K562 (cell line): Measurements from ENCODE around the gene NACA. TPM values are rescaled to one million over a fixed set of nuclear protein-coding genes. Genes with fewer than 3 reads are reported as not detected.

Source experiments
- ATF1 ChIP-seq, 2 experiments: fragments of 450-650 bp in 1 of 2; IDR thresholded peaks; 2 replicates each; pipeline ENCODE4 v1.6.1; 2016; ENCODE audit warnings: missing compliant biosample characterization in 1 of 2, missing genetic modification characterization in 1 of 2
- ATF7 ChIP-seq: fragments of 450-650 bp; IDR thresholded peaks from 2 replicates; pipeline ENCODE4 v1.7.1; 2014; ENCODE audit warnings: mild to moderate bottlenecking, moderate library complexity
- CCAR2 ChIP-seq: fragments of 200-400 bp; formaldehyde crosslinking; IDR thresholded peaks from 2 replicates; pipeline ENCODE4 v1.6.1; 2017; ENCODE audit warnings: mild to moderate bottlenecking, low read depth, low read length
- CEBPG ChIP-seq, 3 experiments: fragments of 200-800 bp in 1 of 3; sonication (Bioruptor generic) in 1 of 3; sonication (generic) in 1 of 3; formaldehyde crosslinking in 1 of 3; IDR thresholded peaks in 2 of 3; conservative IDR thresholded peaks in 1 of 3; 2 replicates each; pipeline versions ENCODE4 v1.6.1 to v1.8.0; 2016 to 2022; ENCODE audit warnings: missing compliant biosample characterization in 2 of 3, missing genetic modification characterization in 2 of 3, mild to moderate bottlenecking in 1 of 3, missing genetic modification reagents in 1 of 3
- CSDE1 ChIP-seq, 2 experiments: fragments of 450-650 bp; IDR thresholded peaks; 2 replicates each; pipeline ENCODE4 v1.6.1; 2016; ENCODE audit warnings: mild to moderate bottlenecking in 1 of 2
- EP300 ChIP-seq: IDR thresholded peaks from 2 replicates; pipeline ENCODE4 v1.6.1; 2012; ENCODE audit warnings: low read length, improper control_type of control experiment
- NFYB ChIP-seq: IDR thresholded peaks from 2 replicates; pipeline ENCODE4 v1.6.1; 2011; ENCODE audit warnings: mild to moderate bottlenecking, moderate library complexity; ENCODE audit not compliant: insufficient read length; ENCODE audit errors: extremely low read depth
- RCOR1 ChIP-seq, 2 experiments: IDR thresholded peaks; 2 replicates each; pipeline ENCODE4 v1.6.1; 2012; ENCODE audit warnings: low read depth in 2 of 2, low read length in 2 of 2, borderline replicate concordance in 1 of 2, improper control_type of control experiment in 1 of 2
- TRIM24 ChIP-seq, 2 experiments: fragments of 450-650 bp; IDR thresholded peaks; 2 replicates each; pipeline ENCODE4 v1.6.1; 2016
- ZNF175 ChIP-seq: fragments of 200-800 bp; sonication (Bioruptor generic); IDR thresholded peaks from 2 replicates; pipeline ENCODE4 v1.6.1; 2016; ENCODE audit warnings: low read depth, mild to moderate bottlenecking, missing genetic modification characterization, missing compliant biosample characterization
- ZNF41 ChIP-seq: fragments of 250-450 bp; sonication (Bioruptor Pico); conservative IDR thresholded peaks from 2 replicates; pipeline ENCODE4 v1.4.0; 2020; ENCODE audit warnings: mild to moderate bottlenecking
- polyA plus RNA-seq, 8 experiments: library from polyadenylated mRNA; depleted of rRNA in 4 of 8; stranded (reverse) in 5 of 8; unstranded in 3 of 8; fragments of >200 nt; fragmentation: Nextera tagmentation in 2 of 8; fragmentation: Illumina TruSeq in 1 of 8; extraction: Ambion mirVana in 2 of 8; extraction: Trizol in 1 of 8; gene quantifications; 2 replicates each; pipeline versions ENCODE4 v1.2.1 to v1.2.3, GENCODE V29; 2011 to 2014; ENCODE audit warnings: inconsistent platforms in 1 of 8, missing spikeins in 1 of 8
- total RNA-seq, 7 experiments: library from RNA; depleted of rRNA in 6 of 7; stranded (reverse); fragments of >200 nt in 6 of 7; fragmentation: Illumina TruSeq in 2 of 7; extraction: Trizol in 2 of 7; gene quantifications; 2 replicates each; pipeline versions ENCODE4 v1.2.1 to v1.2.3, GENCODE V29; 2011 to 2021; ENCODE audit warnings: low replicate concordance in 1 of 7
- TF ChIP-seq, protein P1 (sequence below): fragments of 200-800 bp; sonication (Bioruptor generic); IDR thresholded peaks from 2 replicates; pipeline ENCODE4 v1.6.1; 2016; ENCODE audit warnings: missing genetic modification characterization, missing compliant biosample characterization
- TF ChIP-seq, protein P2 (sequence below): fragments of 450-650 bp; IDR thresholded peaks from 2 replicates; pipeline ENCODE4 v1.6.1; 2017; ENCODE audit warnings: antibody characterized with exemption, mild to moderate bottlenecking
- TF ChIP-seq, protein P3 (sequence below): sonication (generic); formaldehyde crosslinking; IDR thresholded peaks from 2 replicates; pipeline ENCODE4 v1.9.0; 2022; ENCODE audit warnings: mild to moderate bottlenecking, missing genetic modification reagents
- TF ChIP-seq, protein P4 (sequence below): sonication (generic); formaldehyde crosslinking; IDR thresholded peaks from 2 replicates; pipeline ENCODE4 v1.8.0; 2023; ENCODE audit warnings: mild to moderate bottlenecking, missing genetic modification reagents

NACA gene
- total and polyA plus RNA-seq, 9 of the 15 experiments (the other 6 are each of a cell fraction or from before 2014, with no cell fraction given) = 1,030 to 2,416 (median 1,645) TPM

DNA sequence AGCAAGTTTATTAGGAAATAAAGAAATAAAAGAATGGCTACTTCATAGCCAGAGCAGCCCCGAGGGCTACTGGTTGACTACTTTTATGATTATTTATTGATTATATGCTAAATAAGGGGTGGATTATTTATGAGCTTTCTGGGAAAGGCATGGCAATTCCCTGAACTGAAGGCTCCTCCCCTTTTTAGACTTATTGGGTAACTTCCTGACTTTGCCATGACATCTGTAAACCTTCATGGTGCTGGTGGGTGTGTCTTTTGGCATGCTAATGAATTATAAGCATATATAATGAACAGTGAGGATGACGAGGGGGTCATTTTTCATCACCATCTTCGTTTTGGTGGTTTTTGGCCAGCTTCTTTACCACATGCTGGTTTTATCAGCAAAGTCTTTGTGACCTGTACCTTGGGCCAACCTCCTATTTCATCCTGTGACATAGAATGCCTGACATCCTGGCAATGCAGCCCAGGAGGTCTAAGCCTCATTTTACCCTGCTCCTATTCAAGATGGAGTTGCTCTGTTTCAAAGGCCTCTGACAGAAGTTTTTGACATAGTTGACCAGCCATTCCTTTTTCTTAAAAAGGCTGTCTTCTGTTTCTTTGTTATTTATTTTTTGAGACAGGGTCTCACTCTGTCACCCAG lies 26.0 kb downstream of the NACA start (continued):
- TF ChIP-seq, protein P1, sequence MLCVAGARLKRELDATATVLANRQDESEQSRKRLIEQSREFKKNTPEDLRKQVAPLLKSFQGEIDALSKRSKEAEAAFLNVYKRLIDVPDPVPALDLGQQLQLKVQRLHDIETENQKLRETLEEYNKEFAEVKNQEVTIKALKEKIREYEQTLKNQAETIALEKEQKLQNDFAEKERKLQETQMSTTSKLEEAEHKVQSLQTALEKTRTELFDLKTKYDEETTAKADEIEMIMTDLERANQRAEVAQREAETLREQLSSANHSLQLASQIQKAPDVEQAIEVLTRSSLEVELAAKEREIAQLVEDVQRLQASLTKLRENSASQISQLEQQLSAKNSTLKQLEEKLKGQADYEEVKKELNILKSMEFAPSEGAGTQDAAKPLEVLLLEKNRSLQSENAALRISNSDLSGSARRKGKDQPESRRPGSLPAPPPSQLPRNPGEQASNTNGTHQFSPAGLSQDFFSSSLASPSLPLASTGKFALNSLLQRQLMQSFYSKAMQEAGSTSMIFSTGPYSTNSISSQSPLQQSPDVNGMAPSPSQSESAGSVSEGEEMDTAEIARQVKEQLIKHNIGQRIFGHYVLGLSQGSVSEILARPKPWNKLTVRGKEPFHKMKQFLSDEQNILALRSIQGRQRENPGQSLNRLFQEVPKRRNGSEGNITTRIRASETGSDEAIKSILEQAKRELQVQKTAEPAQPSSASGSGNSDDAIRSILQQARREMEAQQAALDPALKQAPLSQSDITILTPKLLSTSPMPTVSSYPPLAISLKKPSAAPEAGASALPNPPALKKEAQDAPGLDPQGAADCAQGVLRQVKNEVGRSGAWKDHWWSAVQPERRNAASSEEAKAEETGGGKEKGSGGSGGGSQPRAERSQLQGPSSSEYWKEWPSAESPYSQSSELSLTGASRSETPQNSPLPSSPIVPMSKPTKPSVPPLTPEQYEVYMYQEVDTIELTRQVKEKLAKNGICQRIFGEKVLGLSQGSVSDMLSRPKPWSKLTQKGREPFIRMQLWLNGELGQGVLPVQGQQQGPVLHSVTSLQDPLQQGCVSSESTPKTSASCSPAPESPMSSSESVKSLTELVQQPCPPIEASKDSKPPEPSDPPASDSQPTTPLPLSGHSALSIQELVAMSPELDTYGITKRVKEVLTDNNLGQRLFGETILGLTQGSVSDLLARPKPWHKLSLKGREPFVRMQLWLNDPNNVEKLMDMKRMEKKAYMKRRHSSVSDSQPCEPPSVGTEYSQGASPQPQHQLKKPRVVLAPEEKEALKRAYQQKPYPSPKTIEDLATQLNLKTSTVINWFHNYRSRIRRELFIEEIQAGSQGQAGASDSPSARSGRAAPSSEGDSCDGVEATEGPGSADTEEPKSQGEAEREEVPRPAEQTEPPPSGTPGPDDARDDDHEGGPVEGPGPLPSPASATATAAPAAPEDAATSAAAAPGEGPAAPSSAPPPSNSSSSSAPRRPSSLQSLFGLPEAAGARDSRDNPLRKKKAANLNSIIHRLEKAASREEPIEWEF (CRISPR knock-in tag) = no peak
- TF ChIP-seq NFYB (no peak), CCAR2 (no peak), ZNF175 (CRISPR knock-in tag) (0 out of 2 replicates have a peak, but pooled peaks have one; percentile 45), TRIM24 (IDR thresholded peaks at IDR 0.05) (peak in 1 of 2 experiments; percentile 12; a peak in 1 of 4 replicates), CEBPG (CRISPR knock-in tag; IDR thresholded peaks at IDR 0.05) (peak; percentile 75), CEBPG (tag; conservative IDR thresholded peaks at IDR 0.05 in 1 of 2, IDR thresholded peaks at IDR 0.05 in 1 of 2) (peak; percentile 79 to 81), ZNF41 (no peak), ATF7 (peak; percentile 54; the same call in 1 of the 2 replicates), RCOR1 (IDR thresholded peaks at IDR 0.05; ENCODE audit: borderline replicate concordance in 1 of 2, low read depth in 2 of 2, low read length in 2 of 2) (no peak), ATF1 (CRISPR knock-in tag; IDR thresholded peaks at IDR 0.05) (no peak), ATF1 (tag; IDR thresholded peaks at IDR 0.05) (0 out of 2 replicates have a peak, but pooled peaks have one; percentile 23), EP300 (peak; percentile 36), CSDE1 (IDR thresholded peaks at IDR 0.05) (no peak)
- TF ChIP-seq, protein P2, sequence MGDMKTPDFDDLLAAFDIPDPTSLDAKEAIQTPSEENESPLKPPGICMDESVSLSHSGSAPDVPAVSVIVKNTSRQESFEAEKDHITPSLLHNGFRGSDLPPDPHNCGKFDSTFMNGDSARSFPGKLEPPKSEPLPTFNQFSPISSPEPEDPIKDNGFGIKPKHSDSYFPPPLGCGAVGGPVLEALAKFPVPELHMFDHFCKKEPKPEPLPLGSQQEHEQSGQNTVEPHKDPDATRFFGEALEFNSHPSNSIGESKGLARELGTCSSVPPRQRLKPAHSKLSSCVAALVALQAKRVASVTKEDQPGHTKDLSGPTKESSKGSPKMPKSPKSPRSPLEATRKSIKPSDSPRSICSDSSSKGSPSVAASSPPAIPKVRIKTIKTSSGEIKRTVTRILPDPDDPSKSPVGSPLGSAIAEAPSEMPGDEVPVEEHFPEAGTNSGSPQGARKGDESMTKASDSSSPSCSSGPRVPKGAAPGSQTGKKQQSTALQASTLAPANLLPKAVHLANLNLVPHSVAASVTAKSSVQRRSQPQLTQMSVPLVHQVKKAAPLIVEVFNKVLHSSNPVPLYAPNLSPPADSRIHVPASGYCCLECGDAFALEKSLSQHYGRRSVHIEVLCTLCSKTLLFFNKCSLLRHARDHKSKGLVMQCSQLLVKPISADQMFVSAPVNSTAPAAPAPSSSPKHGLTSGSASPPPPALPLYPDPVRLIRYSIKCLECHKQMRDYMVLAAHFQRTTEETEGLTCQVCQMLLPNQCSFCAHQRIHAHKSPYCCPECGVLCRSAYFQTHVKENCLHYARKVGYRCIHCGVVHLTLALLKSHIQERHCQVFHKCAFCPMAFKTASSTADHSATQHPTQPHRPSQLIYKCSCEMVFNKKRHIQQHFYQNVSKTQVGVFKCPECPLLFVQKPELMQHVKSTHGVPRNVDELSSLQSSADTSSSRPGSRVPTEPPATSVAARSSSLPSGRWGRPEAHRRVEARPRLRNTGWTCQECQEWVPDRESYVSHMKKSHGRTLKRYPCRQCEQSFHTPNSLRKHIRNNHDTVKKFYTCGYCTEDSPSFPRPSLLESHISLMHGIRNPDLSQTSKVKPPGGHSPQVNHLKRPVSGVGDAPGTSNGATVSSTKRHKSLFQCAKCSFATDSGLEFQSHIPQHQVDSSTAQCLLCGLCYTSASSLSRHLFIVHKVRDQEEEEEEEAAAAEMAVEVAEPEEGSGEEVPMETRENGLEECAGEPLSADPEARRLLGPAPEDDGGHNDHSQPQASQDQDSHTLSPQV = peak; percentile 62; the same call in 1 of the 2 replicates
- TF ChIP-seq, protein P3, sequence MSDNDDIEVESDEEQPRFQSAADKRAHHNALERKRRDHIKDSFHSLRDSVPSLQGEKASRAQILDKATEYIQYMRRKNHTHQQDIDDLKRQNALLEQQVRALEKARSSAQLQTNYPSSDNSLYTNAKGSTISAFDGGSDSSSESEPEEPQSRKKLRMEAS (CRISPR knock-in tag) = no peak
- TF ChIP-seq, protein P4, sequence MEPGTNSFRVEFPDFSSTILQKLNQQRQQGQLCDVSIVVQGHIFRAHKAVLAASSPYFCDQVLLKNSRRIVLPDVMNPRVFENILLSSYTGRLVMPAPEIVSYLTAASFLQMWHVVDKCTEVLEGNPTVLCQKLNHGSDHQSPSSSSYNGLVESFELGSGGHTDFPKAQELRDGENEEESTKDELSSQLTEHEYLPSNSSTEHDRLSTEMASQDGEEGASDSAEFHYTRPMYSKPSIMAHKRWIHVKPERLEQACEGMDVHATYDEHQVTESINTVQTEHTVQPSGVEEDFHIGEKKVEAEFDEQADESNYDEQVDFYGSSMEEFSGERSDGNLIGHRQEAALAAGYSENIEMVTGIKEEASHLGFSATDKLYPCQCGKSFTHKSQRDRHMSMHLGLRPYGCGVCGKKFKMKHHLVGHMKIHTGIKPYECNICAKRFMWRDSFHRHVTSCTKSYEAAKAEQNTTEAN (CRISPR knock-in tag) = no peak
